Mucosa of rectum (tissue), 2 donors: ENCODE data around the gene PSMD3.

Experiments used
- H3K27ac ChIP-seq, 2 donors: one replicate each; pipeline ENCODE4 v1.7.0; 2013; ENCODE audit warnings: inconsistent platforms in 2 of 2, low read depth in 2 of 2, low read length in 2 of 2
- H3K27me3 ChIP-seq, 2 donors: one replicate each; pipeline ENCODE4 v1.7.0; 2013; ENCODE audit warnings: low read length in 2 of 2; ENCODE audit not compliant: control insufficient read depth in 2 of 2, insufficient read depth in 2 of 2
- H3K36me3 ChIP-seq, 2 donors: one replicate each; pipeline ENCODE4 v1.7.0; 2013; ENCODE audit warnings: low read length in 2 of 2; ENCODE audit not compliant: control insufficient read depth in 2 of 2, insufficient read depth in 2 of 2
- H3K4me1 ChIP-seq, 2 donors: one replicate each; pipeline ENCODE4 v1.7.0; 2013; ENCODE audit warnings: low read length in 2 of 2, mild to moderate bottlenecking in 1 of 2; ENCODE audit not compliant: control insufficient read depth in 2 of 2, insufficient read depth in 2 of 2
- H3K4me3 ChIP-seq, 2 donors: one replicate each; pipeline ENCODE4 v1.7.0; 2013; ENCODE audit warnings: low read length in 2 of 2
- H3K9ac ChIP-seq, 2 donors: one replicate each; pipeline ENCODE4 v1.7.0; 2013; ENCODE audit warnings: low read length in 2 of 2, low read depth in 1 of 2, mild to moderate bottlenecking in 1 of 2
- H3K9me3 ChIP-seq, 2 donors: one replicate each; pipeline ENCODE4 v1.7.0; 2013; ENCODE audit warnings: low read length in 2 of 2; ENCODE audit not compliant: control insufficient read depth in 2 of 2
- donor health status: healthy.
- donor health status: Normal muscosa, but diverticular disease.

Gene PSMD3

DNA sequence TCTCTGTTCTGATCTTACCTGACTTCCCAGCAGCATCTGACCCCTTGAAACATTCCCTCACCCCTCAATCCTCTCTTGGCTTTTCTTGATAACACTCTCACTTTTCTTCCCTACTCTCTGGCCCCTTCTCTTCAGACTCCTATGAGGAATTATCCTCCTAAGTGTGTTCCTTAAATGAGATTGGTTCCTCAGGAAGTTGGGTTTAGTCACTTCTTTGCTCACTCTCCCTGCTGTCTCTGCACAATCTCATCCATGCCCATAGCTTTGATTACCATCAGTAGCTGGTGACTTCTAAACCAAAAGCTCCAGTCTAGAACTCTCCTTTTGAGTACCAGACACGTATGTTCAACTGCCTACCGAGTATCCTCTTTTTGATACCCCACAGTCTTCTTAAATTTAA is 60.6 kb downstream of the PSMD3 start:
- H3K9ac ChIP-seq, result no peak overlapping the region
- no peaks in the 10 kb centered on the region for H3K4me1 ChIP-seq
- no peaks in the 10 kb centered on the region for H3K27me3 ChIP-seq
- H3K4me3 ChIP-seq, result no peak overlapping the region
- H3K36me3 ChIP-seq, result peaks cover 5 to 6% of the 10 kb centered on the region in 2 donors
- H3K27ac ChIP-seq, result no peak overlapping the region
- no peaks in the 10 kb centered on the region for H3K9me3 ChIP-seq
